Lung (tissue), 12 donors: Measurements from ENCODE around the gene PSME4. TPM values are rescaled to one million over a fixed set of nuclear protein-coding genes. Genes with fewer than 3 reads are reported as not detected.

Experiments
- ATAC-seq: fragments of 200-7000 bp; cut with Tn5 transposase; one replicate; pipeline ENCODE4 v1.9.1; 2020; ENCODE audit warnings: moderate number of reproducible peaks; ENCODE audit not compliant: insufficient read depth, low FRiP score
- DNase-seq, 3 donors: peaks; one replicate each; pipeline ENCODE4 v3.0.0-alpha.2; 2013 to 2017
- H3K27ac ChIP-seq, 2 donors: one replicate each; pipeline ENCODE4 v1.5.1; 2013; ENCODE audit warnings: mild to moderate bottlenecking in 2 of 2, moderate library complexity in 2 of 2, control low read depth in 1 of 2, inconsistent platforms in 1 of 2, low read depth in 1 of 2, low read length in 1 of 2
- H3K27me3 ChIP-seq, 3 donors: one replicate each; pipeline ENCODE4 v1.5.1; 2013; ENCODE audit warnings: low read length in 2 of 3; ENCODE audit not compliant: control insufficient read depth in 3 of 3, insufficient read depth in 3 of 3
- H3K36me3 ChIP-seq, 4 donors: one replicate each; pipeline ENCODE4 v1.5.1; 2013; ENCODE audit warnings: low read length in 4 of 4, mild to moderate bottlenecking in 1 of 4, moderate library complexity in 1 of 4; ENCODE audit not compliant: control insufficient read depth in 4 of 4, insufficient read depth in 4 of 4
- H3K4me1 ChIP-seq, 5 donors: one replicate each; pipeline ENCODE4 v1.5.1; 2013; ENCODE audit warnings: low read length in 5 of 5, mild to moderate bottlenecking in 2 of 5, moderate library complexity in 1 of 5; ENCODE audit not compliant: control insufficient read depth in 5 of 5, insufficient read depth in 5 of 5
- H3K4me3 ChIP-seq: one replicate; pipeline ENCODE4 v1.5.1; 2013; ENCODE audit warnings: mild to moderate bottlenecking, control low read depth, moderate library complexity
- H3K9ac ChIP-seq, 2 donors: one replicate each; pipeline ENCODE4 v1.5.1; 2013; ENCODE audit warnings: low read length in 2 of 2, control low read depth in 1 of 2; ENCODE audit not compliant: insufficient read depth in 1 of 2
- H3K9me3 ChIP-seq, 4 donors: one replicate each; pipeline ENCODE4 v1.5.1; 2013; ENCODE audit warnings: low read length in 3 of 4, mild to moderate bottlenecking in 1 of 4, moderate library complexity in 1 of 4; ENCODE audit not compliant: control insufficient read depth in 4 of 4, insufficient read depth in 3 of 4
- CTCF ChIP-seq: IDR thresholded peaks from 2 replicates; pipeline ENCODE4 v1.5.1; 2012; ENCODE audit warnings: mild to moderate bottlenecking; ENCODE audit errors: control extremely low read depth, extremely low read depth
- WGBS, 2 donors: extraction: QIAGEN DNeasy Blood & Tissue Kit; methylation state at CpG; one replicate each; pipeline ENCODE4 v1.1.7; 2013; 5-methylcytosine and 5-hydroxymethylcytosine counted together
- polyA plus RNA-seq, 2 donors: library from polyadenylated mRNA; stranded (reverse); fragments of 200-250 nt; gene quantifications; one replicate each; pipeline ENCODE4 v1.2.1, GENCODE V29; 2013
- total RNA-seq, 2 donors: library from RNA; depleted of rRNA in 1 of 2; stranded (reverse); fragments of >200 nt in 1 of 2; gene quantifications; one replicate each; pipeline ENCODE4 v1.2.1, GENCODE V29; 2014 to 2021
- donor health status: control.
- donor health status: control.
- donor health status: Bipolar disorder and iron deficiency.
- donor health status: healthy.
- donor health status: DM: yes; HTN: yes; CAD: no.

The PSME4 gene
- total and polyA plus RNA-seq, 4 donors = 20.8 to 72.5 (median 44.9) TPM

- Histone ChIP-seq H3K4me1 (peaks cover 0 to 4% (median 0%) of the 10 kb centered on the region in 5 donors), H3K36me3 (peaks cover 0 to 7% (median 5%) of the 10 kb centered on the region in 4 donors), H3K9ac (peak within 1 kb of the TSS in 1 of 2 donors; percentile 83), H3K27ac (no peak within 1 kb of the TSS), H3K27me3 (no peaks in the 10 kb centered on the region), H3K9me3 (no peaks in the 10 kb centered on the region), H3K4me3 (peak within 1 kb of the TSS; percentile 1)
- TF ChIP-seq CTCF = no peak
- WGBS, 2 donors = 60 to 66% methylated on average over 71 to 72 of the region's 72 CpGs
- ATAC-seq (no peak), DNase-seq (peak; percentile 40 to 62 (median 62))
Measured at GRCh38 chr2:53859206-53860181, 111.3 kb downstream of the PSME4 start, which contains the start of gene GPR75. Gene GPR75, minus strand, starts transcription at chr2:53859967. Its CDS starts 5,211 bp downstream, at chr2:53854756.

- Histone ChIP-seq H3K9me3 (no peaks in the 10 kb centered on the region), H3K9ac (no peak overlapping the region), H3K27me3 (no peaks in the 10 kb centered on the region), H3K4me3 (no peak overlapping the region), H3K36me3 (peaks cover 5 to 13% (median 9%) of the 10 kb centered on the region in 4 donors), H3K27ac (no peak overlapping the region), H3K4me1 (peaks cover 0 to 4% (median 0%) of the 10 kb centered on the region in 5 donors)
- 88 to 90% methylated on average over 2 of the region's 2 CpGs for WGBS, 2 donors
- ATAC-seq (no peak), DNase-seq (no peak)
- no peak for TF ChIP-seq CTCF
Measured at GRCh38 chr2:53856272-53856671, 114.5 kb downstream of the PSME4 start.

GRCh38 chr2:53854678-53855077 lies 116.1 kb downstream of the PSME4 start:
- no peaks in the 10 kb centered on the region for H3K4me1 ChIP-seq
- DNase-seq (no peak), ATAC-seq (no peak)
- peaks cover 5 to 13% (median 9%) of the 10 kb centered on the region in 4 donors for H3K36me3 ChIP-seq
- H3K27me3 ChIP-seq = no peaks in the 10 kb centered on the region
- no peaks in the 10 kb centered on the region for H3K9me3 ChIP-seq
- no peak for TF ChIP-seq CTCF
- H3K27ac ChIP-seq = no peak overlapping the region
- no peak overlapping the region for H3K4me3 ChIP-seq
- 94 to 96% methylated on average over 2 of the region's 2 CpGs for WGBS, 2 donors
- no peak overlapping the region for H3K9ac ChIP-seq
